Activated naive CD8-positive, alpha-beta T cell treated with anti-CD3 and anti-CD28 coated beads for 36 hours (primary cell): ENCODE results near the gene OPRL1. TPM values are rescaled to one million over a fixed set of nuclear protein-coding genes. Genes with fewer than 3 reads are reported as not detected.
A peak's percentile ranks its signal among the peaks of the same experiment; 100 is the strongest.

Source experiments
- DNase-seq: peaks from one replicate; pipeline ENCODE4 v3.0.0; 2021
- H3K27ac Mint-ChIP-seq: one replicate; pipeline ENCODE4 v1.8.0; 2022; ENCODE audit warnings: mild to moderate bottlenecking, moderate library complexity, mixed read lengths
- H3K27me3 Mint-ChIP-seq: one replicate; pipeline ENCODE4 v1.8.0; 2022; ENCODE audit warnings: mild to moderate bottlenecking, mixed read lengths
- H3K36me3 Mint-ChIP-seq: one replicate; pipeline ENCODE4 v1.8.0; 2021; ENCODE audit warnings: mild to moderate bottlenecking, mixed read lengths
- H3K4me1 Mint-ChIP-seq: one replicate; pipeline ENCODE4 v1.8.0; 2021; ENCODE audit warnings: mixed read lengths
- H3K4me3 Mint-ChIP-seq: one replicate; pipeline ENCODE4 v1.8.0; 2022; ENCODE audit warnings: mild to moderate bottlenecking, moderate library complexity, mixed read lengths
- H3K9me3 Mint-ChIP-seq: one replicate; pipeline ENCODE4 v1.8.0; 2022; ENCODE audit warnings: mixed read lengths
- total RNA-seq, 2 experiments: library from RNA; stranded (reverse); gene quantifications; one replicate each; pipeline ENCODE4 v1.2.3, GENCODE V29; 2021

The OPRL1 gene
- total RNA-seq, 2 experiments from 2014 or later, result 0.16 to 0.25 TPM

GRCh38 chr20:64050261-64051032 is 29.4 kb upstream of the OPRL1 start:
- no peaks in the 10 kb centered on the region for H3K36me3 Mint-ChIP-seq
- peaks cover 5% of the 10 kb centered on the region for H3K4me1 Mint-ChIP-seq
- no peaks in the 10 kb centered on the region for H3K9me3 Mint-ChIP-seq
- no peak overlapping the region for H3K27ac Mint-ChIP-seq
- DNase-seq, result no peak
- H3K27me3 Mint-ChIP-seq, result peaks cover 54% of the 10 kb centered on the region
- H3K4me3 Mint-ChIP-seq, result no peak overlapping the region

GRCh38 chr20:64051033-64051452 is 28.8 kb upstream of the OPRL1 start:
- H3K27me3 Mint-ChIP-seq, result peaks cover 54% of the 10 kb centered on the region
- peaks cover 2% of the 10 kb centered on the region for H3K4me1 Mint-ChIP-seq
- no peak overlapping the region for H3K4me3 Mint-ChIP-seq
- no peak overlapping the region for H3K27ac Mint-ChIP-seq
- no peaks in the 10 kb centered on the region for H3K9me3 Mint-ChIP-seq
- H3K36me3 Mint-ChIP-seq, result no peaks in the 10 kb centered on the region
- DNase-seq, result no peak

GRCh38 chr20:64051561-64052325 is 28.1 kb upstream of the OPRL1 start:
- H3K27ac Mint-ChIP-seq, result no peak overlapping the region
- no peak for DNase-seq
- H3K36me3 Mint-ChIP-seq, result no peaks in the 10 kb centered on the region
- no peaks in the 10 kb centered on the region for H3K9me3 Mint-ChIP-seq
- peaks cover 48% of the 10 kb centered on the region for H3K27me3 Mint-ChIP-seq
- H3K4me3 Mint-ChIP-seq, result no peak overlapping the region
- H3K4me1 Mint-ChIP-seq, result peaks cover 2% of the 10 kb centered on the region

GRCh38 chr20:64052326-64052722 is 27.6 kb upstream of the OPRL1 start:
- peaks cover 3% of the 10 kb centered on the region for H3K4me1 Mint-ChIP-seq
- no peak overlapping the region for H3K4me3 Mint-ChIP-seq
- H3K27me3 Mint-ChIP-seq, result peaks cover 42% of the 10 kb centered on the region
- H3K9me3 Mint-ChIP-seq, result no peaks in the 10 kb centered on the region
- H3K27ac Mint-ChIP-seq, result no peak overlapping the region
- H3K36me3 Mint-ChIP-seq, result no peaks in the 10 kb centered on the region
- DNase-seq, result no peak

- Mint-ChIP-seq H3K9me3 (no peaks in the 10 kb centered on the region), H3K27ac (no peak overlapping the region), H3K36me3 (no peaks in the 10 kb centered on the region), H3K27me3 (peaks cover 36% of the 10 kb centered on the region), H3K4me1 (peaks cover 7% of the 10 kb centered on the region), H3K4me3 (no peak overlapping the region)
- no peak for DNase-seq
Observed at GRCh38 chr20:64052987-64053840, 26.7 kb upstream of the OPRL1 start.

- no peak for DNase-seq
- H3K9me3 Mint-ChIP-seq, result no peaks in the 10 kb centered on the region
- no peaks in the 10 kb centered on the region for H3K36me3 Mint-ChIP-seq
- no peak overlapping the region for H3K4me3 Mint-ChIP-seq
- peaks cover 9% of the 10 kb centered on the region for H3K4me1 Mint-ChIP-seq
- peaks cover 33% of the 10 kb centered on the region for H3K27me3 Mint-ChIP-seq
- H3K27ac Mint-ChIP-seq, result no peak overlapping the region
Observed at GRCh38 chr20:64053841-64054661, 25.8 kb upstream of the OPRL1 start.

- H3K27me3 Mint-ChIP-seq, result peaks cover 27% of the 10 kb centered on the region
- peaks cover 9% of the 10 kb centered on the region for H3K4me1 Mint-ChIP-seq
Observed at GRCh38 chr20:64055396-64055892, 24.4 kb upstream of the OPRL1 start.

GRCh38 chr20:64055893-64056638 is 23.8 kb upstream of the OPRL1 start:
- no peaks in the 10 kb centered on the region for H3K9me3 Mint-ChIP-seq
- H3K27ac Mint-ChIP-seq, result no peak overlapping the region
- no peaks in the 10 kb centered on the region for H3K36me3 Mint-ChIP-seq
- H3K4me1 Mint-ChIP-seq, result peaks cover 9% of the 10 kb centered on the region
- no peak overlapping the region for H3K4me3 Mint-ChIP-seq
- no peak for DNase-seq
- H3K27me3 Mint-ChIP-seq, result peaks cover 21% of the 10 kb centered on the region

More at GRCh38 chr20:64055396-64055892, 24.4 kb upstream of the OPRL1 start:
- no peaks in the 10 kb centered on the region for H3K9me3 Mint-ChIP-seq
- no peak for DNase-seq
- H3K27ac Mint-ChIP-seq, result no peak overlapping the region
- no peak overlapping the region for H3K4me3 Mint-ChIP-seq
- H3K36me3 Mint-ChIP-seq, result no peaks in the 10 kb centered on the region

- Mint-ChIP-seq H3K4me3 (no peak overlapping the region), H3K27ac (no peak overlapping the region), H3K27me3 (peaks cover 18% of the 10 kb centered on the region), H3K4me1 (peaks cover 9% of the 10 kb centered on the region), H3K36me3 (no peaks in the 10 kb centered on the region), H3K9me3 (no peaks in the 10 kb centered on the region)
- DNase-seq, result no peak
Observed at GRCh38 chr20:64056639-64056888, 23.3 kb upstream of the OPRL1 start.

GRCh38 chr20:64056889-64057627 is 22.8 kb upstream of the OPRL1 start:
- Mint-ChIP-seq H3K9me3 (no peaks in the 10 kb centered on the region), H3K36me3 (no peaks in the 10 kb centered on the region), H3K4me1 (peaks cover 11% of the 10 kb centered on the region), H3K27ac (peak overlapping the region; percentile 63), H3K4me3 (peak overlapping the region; percentile 77), H3K27me3 (peaks cover 13% of the 10 kb centered on the region)
- DNase-seq, result peak; percentile 44

- Mint-ChIP-seq H3K4me3 (peak overlapping the region; percentile 77), H3K36me3 (no peaks in the 10 kb centered on the region), H3K4me1 (peaks cover 14% of the 10 kb centered on the region), H3K27ac (peak overlapping the region; percentile 63), H3K27me3 (peaks cover 9% of the 10 kb centered on the region), H3K9me3 (no peaks in the 10 kb centered on the region)
- peak; percentile 83 for DNase-seq
Observed at GRCh38 chr20:64057628-64058498, 22.0 kb upstream of the OPRL1 start.

- peaks cover 14% of the 10 kb centered on the region for H3K4me1 Mint-ChIP-seq
- H3K4me3 Mint-ChIP-seq, result peak overlapping the region; percentile 77
- H3K27ac Mint-ChIP-seq, result peak overlapping the region; percentile 58
- DNase-seq, result no peak
- no peaks in the 10 kb centered on the region for H3K9me3 Mint-ChIP-seq
- H3K36me3 Mint-ChIP-seq, result no peaks in the 10 kb centered on the region
- peaks cover 3% of the 10 kb centered on the region for H3K27me3 Mint-ChIP-seq
Observed at GRCh38 chr20:64058536-64058935, 21.3 kb upstream of the OPRL1 start.

GRCh38 chr20:64062276-64062595 is 17.6 kb upstream of the OPRL1 start:
- peaks cover 39% of the 10 kb centered on the region for H3K4me1 Mint-ChIP-seq
- DNase-seq, result no peak
- H3K9me3 Mint-ChIP-seq, result no peaks in the 10 kb centered on the region
- peak overlapping the region; percentile 91 for H3K4me3 Mint-ChIP-seq
- no peaks in the 10 kb centered on the region for H3K36me3 Mint-ChIP-seq
- no peak overlapping the region for H3K27ac Mint-ChIP-seq
- no peaks in the 10 kb centered on the region for H3K27me3 Mint-ChIP-seq
